B cell (primary cell): ENCODE results near the gene PLEKHO1. TPM values are rescaled to one million over a fixed set of nuclear protein-coding genes. Genes with fewer than 3 reads are reported as not detected.

Source experiments
- ATAC-seq: fragments of 200-7000 bp; cut with Tn5 transposase; one replicate; pipeline ENCODE4 v1.10.0; 2021; ENCODE audit warnings: low read depth, mild to moderate bottlenecking, moderate number of reproducible peaks, moderate library complexity
- CTCF ChIA-PET: fragments of 350-600 bp; sonication (Branson Sonifier 250); formaldehyde crosslinking; loops from one replicate; lab custom pipeline; 2021; ENCODE audit warnings: antibody characterized with exemption, inconsistent platforms; lab: Charles Lee
- POLR2A ChIA-PET: fragments of 350-600 bp; sonication (Branson Sonifier 250); formaldehyde crosslinking; loops from one replicate; lab custom pipeline; 2021; ENCODE audit warnings: antibody characterized with exemption; lab: Charles Lee
- DNase-seq: peaks from one replicate; pipeline ENCODE4 v3.0.0; 2013
- H2AFZ ChIP-seq: 2 replicates; pipeline ENCODE4 v1.6.1; 2012; ENCODE audit warnings: mild to moderate bottlenecking, low read depth, low read length; ENCODE audit not compliant: insufficient read depth, poor library complexity, severe bottlenecking
- H3K27ac ChIP-seq, 2 donors: 1 replicate in 1 of 2; 2 replicates in 1 of 2; pipeline ENCODE4 v1.5.1; 2012 to 2013; ENCODE audit warnings: low read length in 2 of 2, mild to moderate bottlenecking in 2 of 2, moderate library complexity in 1 of 2
- H3K27me3 ChIP-seq, 4 experiments: fragments of 200-600 bp in 1 of 4; sonication (generic) in 1 of 4; replicated peaks in 1 of 4; 1 replicate in 2 of 4; 2 replicates in 2 of 4; pipeline versions ENCODE4 v1.6.1 to v1.7.0; 2013 to 2016; ENCODE audit warnings: low read length in 3 of 4, mild to moderate bottlenecking in 2 of 4, mixed read lengths in 1 of 4, moderate library complexity in 1 of 4; ENCODE audit not compliant: insufficient read depth in 4 of 4, control insufficient read depth in 3 of 4; ENCODE audit errors: control extremely low read depth in 1 of 4
- H3K36me3 ChIP-seq, 2 experiments: replicated peaks in 1 of 2; 1 replicate in 1 of 2; 2 replicates in 1 of 2; pipeline versions ENCODE4 v1.6.1 to v1.7.1; 2013; ENCODE audit warnings: low read length in 1 of 2; ENCODE audit not compliant: insufficient read depth in 2 of 2, control insufficient read depth in 1 of 2; ENCODE audit errors: control extremely low read depth in 1 of 2, extremely low read depth in 1 of 2
- H3K4me1 ChIP-seq, 2 donors: fragments of 200-600 bp in 1 of 2; sonication (generic) in 1 of 2; 1 replicate in 1 of 2; 2 replicates in 1 of 2; pipeline versions ENCODE4 v1.5.1 to v1.6.1; 2013 to 2017; ENCODE audit warnings: low read length in 2 of 2; ENCODE audit not compliant: control insufficient read depth in 2 of 2, insufficient read depth in 2 of 2
- H3K4me2 ChIP-seq: replicated peaks from 2 replicates; pipeline ENCODE3; 2012; ENCODE audit warnings: mild to moderate bottlenecking, low read depth, low read length; ENCODE audit not compliant: poor library complexity, severe bottlenecking
- H3K4me3 ChIP-seq, 5 experiments: fragments of 200-600 bp in 1 of 5; sonication (generic) in 1 of 5; 1 replicate in 3 of 5; 2 replicates in 2 of 5; pipeline versions ENCODE4 v1.5.1 to v1.7.0; 2011 to 2016; ENCODE audit warnings: low read length in 4 of 5, mild to moderate bottlenecking in 4 of 5, low read depth in 2 of 5, control low read depth in 1 of 5, moderate library complexity in 1 of 5; ENCODE audit not compliant: insufficient read depth in 1 of 5; ENCODE audit errors: control extremely low read depth in 1 of 5, extremely low read depth in 1 of 5
- H3K79me2 ChIP-seq: fragments of 200-600 bp; sonication (generic); one replicate; pipeline ENCODE4 v1.6.0; 2016; ENCODE audit warnings: low read length; ENCODE audit not compliant: control insufficient read depth, insufficient read depth
- H3K9ac ChIP-seq: fragments of 200-600 bp; sonication (generic); 2 replicates; pipeline ENCODE4 v1.6.1; 2017; ENCODE audit warnings: mild to moderate bottlenecking, low read length, moderate library complexity
- H3K9me3 ChIP-seq, 3 donors: one replicate each; pipeline versions ENCODE4 v1.6.1 to v1.7.1; 2013; ENCODE audit warnings: low read length in 2 of 3; ENCODE audit not compliant: control insufficient read depth in 2 of 3, insufficient read depth in 1 of 3; ENCODE audit errors: control extremely low read depth in 1 of 3
- H4K20me1 ChIP-seq: 2 replicates; pipeline ENCODE4 v1.6.0; 2012; ENCODE audit warnings: mild to moderate bottlenecking, low read length; ENCODE audit not compliant: insufficient read depth, control insufficient read depth, poor library complexity, severe bottlenecking
- H3K27ac Mint-ChIP-seq: one replicate; pipeline ENCODE4 v1.8.0; 2021; ENCODE audit warnings: mixed read lengths
- H3K27me3 Mint-ChIP-seq: one replicate; pipeline ENCODE4 v1.8.0; 2021; ENCODE audit warnings: mixed read lengths
- H3K4me1 Mint-ChIP-seq: one replicate; pipeline ENCODE4 v1.8.0; 2021; ENCODE audit warnings: mixed read lengths
- H3K4me3 Mint-ChIP-seq: one replicate; pipeline ENCODE4 v1.8.0; 2021; ENCODE audit warnings: mixed read lengths
- H3K9me3 Mint-ChIP-seq: one replicate; pipeline ENCODE4 v1.8.0; 2022; ENCODE audit warnings: mixed read lengths; ENCODE audit not compliant: insufficient read depth
- CTCF ChIP-seq: fragments of 200-600 bp; IDR thresholded peaks from one replicate; pipeline ENCODE4 v1.8.0; 2022; ENCODE audit warnings: antibody characterized with exemption, mild to moderate bottlenecking
- EZH2 ChIP-seq: IDR thresholded peaks from 2 replicates; pipeline ENCODE4 v1.6.1; 2012; ENCODE audit warnings: borderline replicate concordance, low read depth, mild to moderate bottlenecking, moderate library complexity, low read length; ENCODE audit not compliant: insufficient read depth, poor library complexity, severe bottlenecking
- WGBS: methylation state at CpG from one replicate; pipeline ENCODE4 v1.1.5; 2013; ENCODE audit warnings: missing lambda C conversion rate; ENCODE audit not compliant: insufficient coverage; 5-methylcytosine and 5-hydroxymethylcytosine counted together
- intact Hi-C: fragments of 100-400 bp; cut with micrococcal nuclease; formaldehyde crosslinking; loops from one replicate; pipeline ENCODE4 v1.10.0; 2022
- polyA plus RNA-seq: library from polyadenylated mRNA; depleted of rRNA; stranded (reverse); fragments of >200 nt; gene quantifications from 2 replicates; pipeline ENCODE4 v1.2.3, GENCODE V29; 2012
- total RNA-seq, 2 donors: library from RNA; stranded (reverse); fragments of 120-200 nt in 1 of 2; gene quantifications; 1 replicate in 1 of 2; 2 replicates in 1 of 2; pipeline versions ENCODE4 v1.2.3 to v1.2.4, GENCODE V29; 2013 to 2022

Gene PLEKHO1
- total and polyA plus RNA-seq, 2 donors (not counting 1 experiment from before 2014, with no cell fraction given), result 129 to 186 TPM

- Histone ChIP-seq H3K27me3 (no peaks in the 10 kb centered on the region), H3K79me2 (peaks cover 11% of the 10 kb centered on the region), H3K9ac (peak overlapping the region; percentile 62), H4K20me1 (peaks cover 4% of the 10 kb centered on the region), H3K36me3 (peaks cover 0 to 29% of the 10 kb centered on the region in 2 experiments), H3K4me3 (peak overlapping the region; percentile 12 to 70 (median 50)), H2AFZ (peak overlapping the region; percentile 40), H3K4me1 (peaks cover 83 to 97% of the 10 kb centered on the region in 2 donors), H3K9me3 (no peaks in the 10 kb centered on the region), H3K4me2 (peak overlapping the region; percentile 77), H3K27ac (peak overlapping the region; percentile 95)
- CTCF ChIA-PET, result interaction anchor here (0.5 to 23.1 kb wide), 14 partner anchors 8 to 200 kb away, joined by 3 to 637 read pairs (median 4); partner anchors contain the start of genes PLEKHO1 and VPS45
- DNase-seq, result peak; percentile 58
- peak overlapping the region; percentile 93 for H3K4me3 Mint-ChIP-seq
- POLR2A ChIA-PET, result interaction anchor here (0.6 to 9.7 kb wide), 7 partner anchors 11 to 275 kb away, joined by 3 to 139 read pairs (median 5); partner anchors contain the start of gene PLEKHO1
- intact Hi-C loops, result loop anchor here (2.0 to 5.0 kb wide), 5 partner anchors 35 to 200 kb away; partner anchors contain the start of genes ANP32E, RPRD2 and VPS45
- no peaks in the 10 kb centered on the region for H3K27me3 Mint-ChIP-seq
- ATAC-seq, result no peak
- H3K27ac Mint-ChIP-seq, result peak overlapping the region; percentile 99
- WGBS, result 65% methylated on average over 6 of the region's 9 CpGs
- TF ChIP-seq CTCF (peak; percentile 22), EZH2 (no peak)
- no peaks in the 10 kb centered on the region for H3K9me3 Mint-ChIP-seq
- H3K4me1 Mint-ChIP-seq, result peaks cover 95% of the 10 kb centered on the region
Measured at GRCh38 chr1:150161747-150162581, 12.2 kb downstream of the PLEKHO1 start.

GRCh38 chr1:150162582-150162861, 12.8 kb downstream of the PLEKHO1 start:
- ChIA-PET CTCF (interaction anchor here (0.8 to 23.1 kb wide), 7 partner anchors 9 to 201 kb away, joined by 3 to 637 read pairs (median 15); partner anchors contain the start of genes PLEKHO1 and VPS45), POLR2A (interaction anchor here (1.0 to 9.7 kb wide), 3 partner anchors 12 to 275 kb away, joined by 3 to 139 read pairs (median 5); partner anchors contain the start of gene PLEKHO1)
- Mint-ChIP-seq H3K4me1 (peaks cover 90% of the 10 kb centered on the region), H3K27me3 (no peaks in the 10 kb centered on the region), H3K4me3 (peak overlapping the region; percentile 93), H3K27ac (peak overlapping the region; percentile 99), H3K9me3 (no peaks in the 10 kb centered on the region)
- Histone ChIP-seq H2AFZ (peak overlapping the region; percentile 40), H3K4me2 (peak overlapping the region; percentile 77), H3K9ac (peak overlapping the region; percentile 62), H3K27ac (peak overlapping the region; percentile 95), H3K4me1 (peaks cover 83 to 94% of the 10 kb centered on the region in 2 donors), H4K20me1 (no peaks in the 10 kb centered on the region), H3K9me3 (no peaks in the 10 kb centered on the region), H3K27me3 (no peaks in the 10 kb centered on the region), H3K36me3 (peaks cover 0 to 24% of the 10 kb centered on the region in 2 experiments), H3K4me3 (peak overlapping the region; percentile 5 to 70 (median 28)), H3K79me2 (peaks cover 11% of the 10 kb centered on the region)
- TF ChIP-seq EZH2, result no peak
- no peak for TF ChIP-seq CTCF
- DNase-seq (no peak), ATAC-seq (no peak)
- intact Hi-C loops, result loop anchor here (5.0 kb wide), 3 partner anchors 35 to 200 kb away; partner anchors contain the start of gene RPRD2
- no CpG with 5 or more reads among the region's 4 CpGs for WGBS
